ENCODE measurements around the gene STIP1. TPM values are rescaled to one million over a fixed set of nuclear protein-coding genes. Genes with fewer than 3 reads are reported as not detected.
A peak's percentile ranks its signal among the peaks of the same experiment; 100 is the strongest.

The STIP1 gene
- total RNA-seq, 1 experiment from 2014 or later: 297 TPM

DNA sequence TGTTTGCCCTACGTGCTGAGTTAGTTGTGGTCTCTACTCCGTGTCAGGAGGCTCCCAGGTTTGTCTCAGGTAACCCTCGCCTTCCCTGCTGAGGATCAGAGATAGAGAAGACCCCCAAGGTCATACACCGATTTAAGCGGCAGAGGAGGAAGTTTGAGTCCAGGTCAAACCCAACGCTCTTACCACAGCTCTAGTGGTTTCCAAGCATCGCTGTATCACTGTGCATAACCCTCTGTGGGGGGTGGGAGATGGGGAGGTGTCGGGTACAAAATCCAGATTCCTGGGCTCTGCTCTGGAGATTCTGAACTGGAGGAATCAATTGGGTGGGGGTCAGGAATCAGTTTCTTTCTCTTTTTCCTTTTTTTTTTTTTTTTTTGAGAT is 45.0 kb downstream of the STIP1 start:
- intact Hi-C loops (cut with micrococcal nuclease; ENCODE audit: unreplicated experiment): no loop called here
- CTCF ChIA-PET: interaction anchor here (0.7 kb wide), 1 partner anchor 1499 kb away, joined by 6 read pairs; no protein-coding TSS in a partner anchor
- Mint-ChIP-seq H3K9me3 (ENCODE audit: unreplicated experiment) (no peaks in the 10 kb centered on the region), H3K27ac (ENCODE audit: unreplicated experiment) (peak overlapping the region; percentile 67), H3K4me1 (ENCODE audit: low read depth, unreplicated experiment) (no peaks in the 10 kb centered on the region), H3K4me3 (ENCODE audit: unreplicated experiment) (peak overlapping the region; percentile 83), H3K27me3 (ENCODE audit: insufficient read depth, unreplicated experiment) (no peaks in the 10 kb centered on the region), H3K36me3 (ENCODE audit: insufficient read depth, unreplicated experiment) (peaks cover 28% of the 10 kb centered on the region)
- H3K4me3 ChIP-seq (ENCODE audit: low read depth, low read length): peak overlapping the region; percentile 81
- H3K27me3 ChIP-seq (replicated peaks; ENCODE audit: control insufficient read depth, insufficient read depth, low read length): no peaks in the 10 kb centered on the region
- no peak for TF ChIP-seq CTCF (IDR thresholded peaks at IDR 0.05; ENCODE audit: insufficient read depth in 1 of 2, low read depth in 1 of 2, low read length in 1 of 2, severe bottlenecking in 1 of 2, unreplicated experiment in 1 of 2)
- H3K4me1 ChIP-seq: peaks cover 36% of the 10 kb centered on the region
- H3K36me3 ChIP-seq (ENCODE audit: control insufficient read depth, insufficient read depth, low read length): peaks cover 2% of the 10 kb centered on the region; the same call in 1 of the 2 replicates
- H3K9me3 ChIP-seq: no peaks in the 10 kb centered on the region
- POLR2A ChIA-PET: interaction anchor here (0.7 to 1.3 kb wide), 2 partner anchors 10 to 13 kb away, joined by 5 read pairs; no protein-coding TSS in a partner anchor
- BruUV-seq (replicated peaks): no TSS peak
- no peak for DNase-seq

DNA sequence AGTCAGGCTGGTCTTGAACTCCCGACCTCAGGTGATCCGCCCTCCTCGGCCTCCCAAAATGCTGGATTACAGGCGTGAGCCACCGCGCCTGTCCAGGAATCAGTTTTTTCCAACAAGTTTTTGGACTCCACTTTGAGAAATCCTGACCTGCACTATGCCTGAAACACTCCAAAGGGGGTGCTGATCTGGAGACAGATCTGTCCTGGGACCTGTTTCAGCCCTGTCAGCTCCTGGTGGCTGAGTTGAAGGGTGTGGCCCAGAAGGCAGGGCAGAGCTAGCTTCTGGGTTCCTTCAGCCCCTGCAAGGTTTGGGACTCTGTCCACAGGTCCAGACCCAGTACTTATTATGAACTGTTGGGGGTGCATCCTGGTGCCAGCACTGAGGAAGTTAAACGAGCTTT is 45.6 kb downstream of the STIP1 start:
- intact Hi-C loops (cut with micrococcal nuclease; ENCODE audit: unreplicated experiment): no loop called here
- H3K9me3 Mint-ChIP-seq (ENCODE audit: unreplicated experiment): no peaks in the 10 kb centered on the region
- H3K27ac Mint-ChIP-seq (ENCODE audit: unreplicated experiment): no peak overlapping the region
- H3K4me3 ChIP-seq (ENCODE audit: low read depth, low read length): no peak overlapping the region
- peaks cover 35% of the 10 kb centered on the region for H3K4me1 ChIP-seq
- H3K36me3 ChIP-seq (ENCODE audit: control insufficient read depth, insufficient read depth, low read length): peaks cover 2% of the 10 kb centered on the region; the same call in 1 of the 2 replicates
- no peak for DNase-seq
- H3K4me1 Mint-ChIP-seq (ENCODE audit: low read depth, unreplicated experiment): no peaks in the 10 kb centered on the region
- ChIA-PET POLR2A (interaction anchor here (0.7 to 1.3 kb wide), 2 partner anchors 10 to 12 kb away, joined by 5 read pairs; no protein-coding TSS in a partner anchor), CTCF (interaction anchor here (0.7 kb wide), 1 partner anchor 1500 kb away, joined by 6 read pairs; no protein-coding TSS in a partner anchor)
- peak overlapping the region; percentile 83 for H3K4me3 Mint-ChIP-seq (ENCODE audit: unreplicated experiment)
- peaks cover 24% of the 10 kb centered on the region for H3K36me3 Mint-ChIP-seq (ENCODE audit: insufficient read depth, unreplicated experiment)
- H3K27me3 Mint-ChIP-seq (ENCODE audit: insufficient read depth, unreplicated experiment): no peaks in the 10 kb centered on the region
- BruUV-seq (replicated peaks): no TSS peak
- H3K9me3 ChIP-seq: no peaks in the 10 kb centered on the region
- TF ChIP-seq CTCF (IDR thresholded peaks at IDR 0.05; ENCODE audit: insufficient read depth in 1 of 2, low read depth in 1 of 2, low read length in 1 of 2, severe bottlenecking in 1 of 2, unreplicated experiment in 1 of 2): no peak
- H3K27me3 ChIP-seq (replicated peaks; ENCODE audit: control insufficient read depth, insufficient read depth, low read length): no peaks in the 10 kb centered on the region

- intact Hi-C loops (cut with micrococcal nuclease; ENCODE audit: unreplicated experiment): no loop called here
- Mint-ChIP-seq H3K4me3 (ENCODE audit: unreplicated experiment) (peak overlapping the region; percentile 83), H3K36me3 (ENCODE audit: insufficient read depth, unreplicated experiment) (peaks cover 30% of the 10 kb centered on the region), H3K4me1 (ENCODE audit: low read depth, unreplicated experiment) (no peaks in the 10 kb centered on the region), H3K27me3 (ENCODE audit: insufficient read depth, unreplicated experiment) (no peaks in the 10 kb centered on the region), H3K27ac (ENCODE audit: unreplicated experiment) (no peak overlapping the region), H3K9me3 (ENCODE audit: unreplicated experiment) (no peaks in the 10 kb centered on the region)
- no peak for TF ChIP-seq CTCF (IDR thresholded peaks at IDR 0.05; ENCODE audit: insufficient read depth in 1 of 2, low read depth in 1 of 2, low read length in 1 of 2, severe bottlenecking in 1 of 2, unreplicated experiment in 1 of 2)
- no peaks in the 10 kb centered on the region for H3K27me3 ChIP-seq (replicated peaks; ENCODE audit: control insufficient read depth, insufficient read depth, low read length)
- no peak overlapping the region for H3K4me3 ChIP-seq (ENCODE audit: low read depth, low read length)
- ChIA-PET POLR2A (no interaction called here), CTCF (interaction anchor here (1.0 kb wide), 1 partner anchor 13 kb away, joined by 4 read pairs; no protein-coding TSS in a partner anchor)
- no peaks in the 10 kb centered on the region for H3K9me3 ChIP-seq
- H3K36me3 ChIP-seq (ENCODE audit: control insufficient read depth, insufficient read depth, low read length): peaks cover 2% of the 10 kb centered on the region; the same call in 1 of the 2 replicates
- H3K4me1 ChIP-seq: peaks cover 27% of the 10 kb centered on the region
- no TSS peak for BruUV-seq (replicated peaks)
- DNase-seq: no peak
These were observed 46.4 kb downstream of the STIP1 start for GRCh38 chr11:64232182-64232966.

All from Caco-2 (cell line).